Measurements from ENCODE around the gene SUV39H2.
A peak's percentile ranks its signal among the peaks of the same experiment; 100 is the strongest.
"Not testable (repeated sequence)": the region's sequence is repeated elsewhere in the genome, so short reads cannot be mapped to it uniquely, and the experiment has no call there.

SUV39H2 gene

DNA sequence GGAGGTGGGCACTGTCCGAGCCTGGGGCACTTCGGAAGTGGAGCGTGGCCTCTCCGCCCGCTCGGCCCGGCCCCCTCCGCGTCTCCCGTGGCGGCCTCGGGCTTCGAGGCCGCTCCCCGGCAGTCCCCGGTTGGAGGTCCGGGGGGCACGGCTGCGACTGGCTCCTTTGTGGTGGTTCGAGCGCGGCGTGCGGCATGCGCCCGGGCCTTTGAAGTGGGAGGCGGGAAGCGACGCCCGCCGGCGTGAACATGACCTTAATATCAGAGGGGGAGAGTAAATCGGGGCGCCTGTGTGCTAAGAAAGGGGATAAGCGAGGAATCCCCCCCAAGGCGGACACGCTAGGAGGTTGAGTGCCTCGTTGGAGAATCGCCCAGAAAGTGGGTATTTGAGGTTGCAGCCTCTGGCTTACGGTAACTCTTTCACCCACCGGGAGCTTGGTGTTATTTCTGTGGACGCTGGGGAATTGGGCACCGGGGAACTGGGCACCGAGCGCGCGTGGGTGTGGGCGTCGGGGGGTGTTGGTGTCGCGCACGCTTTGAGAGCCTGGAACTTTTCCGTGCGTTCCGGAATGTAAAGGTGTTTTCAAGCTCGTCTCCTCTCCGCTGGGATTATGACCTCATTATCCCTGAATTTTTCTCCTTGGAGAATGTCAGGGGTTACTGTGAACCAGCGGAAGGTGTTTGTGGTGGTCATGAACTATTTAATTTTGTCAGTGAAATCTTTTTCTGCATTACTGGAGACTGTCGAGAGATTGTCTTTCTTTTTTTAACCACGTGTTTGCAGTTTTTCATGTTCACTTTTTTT lies 660 bp downstream of the SUV39H2 start:
- peak; percentile 69 for DNase-seq (ENCODE audit: low read depth)
- no peaks in the 10 kb centered on the region for H3K36me3 ChIP-seq (ENCODE audit: control insufficient read depth, insufficient read depth, low read length, severe bottlenecking)
- peaks cover 31% of the 10 kb centered on the region for H3K4me1 ChIP-seq (ENCODE audit: control insufficient read depth, insufficient read depth, low read length)
- no peaks in the 10 kb centered on the region for H3K27me3 ChIP-seq (replicated peaks; ENCODE audit: control insufficient read depth, insufficient read depth, low read length)
- peak overlapping the region; percentile 99 for H3K9ac ChIP-seq (ENCODE audit: low read length)
- H3K4me3 ChIP-seq (ENCODE audit: low read length): peak overlapping the region; percentile 98
- H3K9me3 ChIP-seq (ENCODE audit: control insufficient read depth, low read length): no peaks in the 10 kb centered on the region

GRCh38 chr10:14879928-14880193 lies 1.2 kb downstream of the SUV39H2 start:
- no peaks in the 10 kb centered on the region for H3K36me3 ChIP-seq (ENCODE audit: control insufficient read depth, insufficient read depth, low read length, severe bottlenecking)

GRCh38 chr10:14880229-14880628 lies 1.6 kb downstream of the SUV39H2 start:
- Histone ChIP-seq H3K36me3 (ENCODE audit: control insufficient read depth, insufficient read depth, low read length, severe bottlenecking) (no peaks in the 10 kb centered on the region), H3K4me3 (ENCODE audit: low read length) (peak overlapping the region; percentile 98), H3K9me3 (ENCODE audit: control insufficient read depth, low read length) (no peaks in the 10 kb centered on the region), H3K9ac (ENCODE audit: low read length) (peak overlapping the region; percentile 99), H3K4me1 (ENCODE audit: control insufficient read depth, insufficient read depth, low read length) (peaks cover 23% of the 10 kb centered on the region), H3K27me3 (replicated peaks; ENCODE audit: control insufficient read depth, insufficient read depth, low read length) (no peaks in the 10 kb centered on the region)
- DNase-seq (ENCODE audit: low read depth): no peak

More at GRCh38 chr10:14879928-14880193, 1.2 kb downstream of the SUV39H2 start:
- Histone ChIP-seq H3K4me1 (ENCODE audit: control insufficient read depth, insufficient read depth, low read length) (peaks cover 26% of the 10 kb centered on the region), H3K9me3 (ENCODE audit: control insufficient read depth, low read length) (no peaks in the 10 kb centered on the region), H3K4me3 (ENCODE audit: low read length) (peak overlapping the region; percentile 98), H3K27me3 (replicated peaks; ENCODE audit: control insufficient read depth, insufficient read depth, low read length) (no peaks in the 10 kb centered on the region), H3K9ac (ENCODE audit: low read length) (peak overlapping the region; percentile 99)
- DNase-seq (ENCODE audit: low read depth): no peak

DNA sequence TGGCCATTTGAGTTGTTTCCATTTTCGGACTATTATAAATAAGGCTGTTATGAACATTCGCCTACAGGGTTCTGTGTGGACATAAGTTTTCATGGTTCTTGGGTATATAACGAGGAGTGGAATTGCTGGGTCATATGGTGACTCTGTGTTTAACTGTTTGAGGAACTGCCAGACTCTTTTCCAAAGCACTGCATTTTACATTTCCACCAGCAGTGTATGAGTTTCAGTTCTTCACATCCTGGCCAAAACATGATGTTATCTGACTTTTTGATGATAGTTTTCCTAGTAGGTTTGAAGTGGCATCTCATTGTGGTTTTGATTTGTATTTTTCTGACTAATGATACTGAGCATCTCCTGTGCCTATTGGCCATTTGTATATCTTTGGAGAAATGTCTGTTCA lies 5.4 kb downstream of the SUV39H2 start:
- Histone ChIP-seq H3K27me3 (replicated peaks; ENCODE audit: control insufficient read depth, insufficient read depth, low read length) (no peaks in the 10 kb centered on the region), H3K36me3 (ENCODE audit: control insufficient read depth, insufficient read depth, low read length, severe bottlenecking) (no peaks in the 10 kb centered on the region), H3K4me1 (ENCODE audit: control insufficient read depth, insufficient read depth, low read length) (peaks cover 8% of the 10 kb centered on the region), H3K4me3 (ENCODE audit: low read length) (no peak overlapping the region), H3K9me3 (ENCODE audit: control insufficient read depth, low read length) (no peaks in the 10 kb centered on the region), H3K9ac (ENCODE audit: low read length) (no peak overlapping the region)
- no peak for DNase-seq (ENCODE audit: low read depth)

- no peaks in the 10 kb centered on the region for H3K27me3 ChIP-seq (replicated peaks; ENCODE audit: control insufficient read depth, insufficient read depth, low read length)
- no peaks in the 10 kb centered on the region for H3K4me1 ChIP-seq (ENCODE audit: control insufficient read depth, insufficient read depth, low read length)
- DNase-seq (ENCODE audit: low read depth): peak; percentile 23
- H3K9me3 ChIP-seq (ENCODE audit: control insufficient read depth, low read length): no peaks in the 10 kb centered on the region
- no peaks in the 10 kb centered on the region for H3K36me3 ChIP-seq (ENCODE audit: control insufficient read depth, insufficient read depth, low read length, severe bottlenecking)
- no peak overlapping the region for H3K4me3 ChIP-seq (ENCODE audit: low read length)
- no peak overlapping the region for H3K9ac ChIP-seq (ENCODE audit: low read length)
Observed at GRCh38 chr10:14889318-14889717, 10.7 kb downstream of the SUV39H2 start.

DNA sequence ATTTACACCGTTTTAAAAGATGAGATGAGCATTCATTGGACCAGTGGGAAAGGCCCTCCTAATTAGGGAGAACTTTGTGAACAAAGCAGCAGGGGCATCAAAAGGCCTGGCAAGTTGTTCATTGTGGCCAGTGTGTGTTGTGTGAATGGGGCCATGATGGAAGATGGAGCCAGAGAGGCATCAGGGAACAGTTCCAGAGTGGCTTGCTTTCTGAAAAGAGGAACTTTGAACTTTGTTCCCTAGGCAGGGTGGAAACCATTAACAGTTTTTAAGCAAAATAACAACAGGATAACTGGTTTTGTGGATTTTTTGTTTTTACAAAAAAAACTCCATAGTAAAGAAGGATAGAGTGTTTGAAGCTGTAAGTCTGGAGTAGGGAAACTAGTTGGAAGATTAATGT lies 12.5 kb downstream of the SUV39H2 start:
- H3K27me3 ChIP-seq (replicated peaks; ENCODE audit: control insufficient read depth, insufficient read depth, low read length): no peaks in the 10 kb centered on the region
- H3K9me3 ChIP-seq (ENCODE audit: control insufficient read depth, low read length): no peaks in the 10 kb centered on the region
- no peaks in the 10 kb centered on the region for H3K4me1 ChIP-seq (ENCODE audit: control insufficient read depth, insufficient read depth, low read length)
- no peaks in the 10 kb centered on the region for H3K36me3 ChIP-seq (ENCODE audit: control insufficient read depth, insufficient read depth, low read length, severe bottlenecking)
- H3K9ac ChIP-seq (ENCODE audit: low read length): no peak overlapping the region
- H3K4me3 ChIP-seq (ENCODE audit: low read length): no peak overlapping the region
- no peak for DNase-seq (ENCODE audit: low read depth)

DNA sequence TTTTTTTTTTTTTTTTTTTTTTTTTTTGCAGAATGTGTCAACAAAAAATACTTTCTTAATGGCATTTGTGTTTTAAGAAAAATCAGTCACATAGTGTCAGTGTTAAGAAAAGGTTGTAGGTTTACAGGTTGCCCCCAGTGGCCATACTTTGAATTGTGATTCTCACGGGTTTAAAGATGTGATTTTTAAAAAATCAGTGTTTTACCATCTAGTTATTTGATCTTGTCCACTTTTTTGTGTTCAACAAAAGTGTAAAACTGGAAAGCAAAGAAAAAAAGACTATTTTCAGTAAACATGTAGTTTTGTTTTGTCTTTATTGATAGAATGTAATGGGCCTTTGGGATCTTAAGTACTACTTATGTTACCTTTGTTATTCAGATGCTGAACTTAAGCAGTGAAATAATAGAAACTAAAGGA lies 25.7 kb downstream of the SUV39H2 start:
- no peaks in the 10 kb centered on the region for H3K27me3 ChIP-seq (replicated peaks; ENCODE audit: control insufficient read depth, insufficient read depth, low read length)
- H3K4me3 ChIP-seq (ENCODE audit: low read length): no peak overlapping the region
- H3K9me3 ChIP-seq (ENCODE audit: control insufficient read depth, low read length): peaks cover 8% of the 10 kb centered on the region
- H3K36me3 ChIP-seq (ENCODE audit: control insufficient read depth, insufficient read depth, low read length, severe bottlenecking): peaks cover 48% of the 10 kb centered on the region
- no peak overlapping the region for H3K9ac ChIP-seq (ENCODE audit: low read length)
- no peaks in the 10 kb centered on the region for H3K4me1 ChIP-seq (ENCODE audit: control insufficient read depth, insufficient read depth, low read length)
- DNase-seq (ENCODE audit: low read depth): peak; percentile 55

GRCh38 chr10:14904864-14905263 lies 26.2 kb downstream of the SUV39H2 start:
- H3K4me3 ChIP-seq (ENCODE audit: low read length): no peak overlapping the region
- H3K4me1 ChIP-seq (ENCODE audit: control insufficient read depth, insufficient read depth, low read length): no peaks in the 10 kb centered on the region
- peaks cover 53% of the 10 kb centered on the region for H3K36me3 ChIP-seq (ENCODE audit: control insufficient read depth, insufficient read depth, low read length, severe bottlenecking)
- H3K9me3 ChIP-seq (ENCODE audit: control insufficient read depth, low read length): peaks cover 8% of the 10 kb centered on the region
- no peaks in the 10 kb centered on the region for H3K27me3 ChIP-seq (replicated peaks; ENCODE audit: control insufficient read depth, insufficient read depth, low read length)
- H3K9ac ChIP-seq (ENCODE audit: low read length): no peak overlapping the region
- no peak for DNase-seq (ENCODE audit: low read depth)

GRCh38 chr10:14905890-14906289 lies 27.2 kb downstream of the SUV39H2 start:
- Histone ChIP-seq H3K4me3 (ENCODE audit: low read length) (no peak overlapping the region), H3K36me3 (ENCODE audit: control insufficient read depth, insufficient read depth, low read length, severe bottlenecking) (peaks cover 63% of the 10 kb centered on the region), H3K9ac (ENCODE audit: low read length) (no peak overlapping the region), H3K27me3 (replicated peaks; ENCODE audit: control insufficient read depth, insufficient read depth, low read length) (no peaks in the 10 kb centered on the region), H3K4me1 (ENCODE audit: control insufficient read depth, insufficient read depth, low read length) (no peaks in the 10 kb centered on the region), H3K9me3 (ENCODE audit: control insufficient read depth, low read length) (peaks cover 8% of the 10 kb centered on the region)
- no peak for DNase-seq (ENCODE audit: low read depth)

DNA sequence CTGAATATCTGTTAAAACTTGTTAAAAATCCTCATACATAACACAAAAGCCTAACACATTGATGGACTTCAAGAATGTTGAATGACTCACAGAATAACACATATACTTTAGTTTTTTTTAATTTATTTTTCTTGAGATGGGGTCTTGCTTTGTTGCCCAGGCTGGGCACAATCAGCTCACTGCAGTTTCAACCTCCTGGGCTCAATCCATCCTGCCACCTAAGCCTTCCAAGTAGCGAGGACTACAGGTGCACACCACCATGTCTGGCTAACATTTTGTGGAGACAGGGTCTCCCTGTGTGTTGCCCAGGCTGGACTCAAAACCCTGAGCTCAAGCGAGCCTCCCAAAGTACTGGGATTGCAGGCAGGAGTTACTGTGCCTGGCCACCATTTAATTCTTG lies 28.1 kb downstream of the SUV39H2 start:
- DNase-seq (ENCODE audit: low read depth): no peak
- H3K4me3 ChIP-seq (ENCODE audit: low read length): no peak overlapping the region
- peaks cover 69% of the 10 kb centered on the region for H3K36me3 ChIP-seq (ENCODE audit: control insufficient read depth, insufficient read depth, low read length, severe bottlenecking)
- H3K27me3 ChIP-seq (replicated peaks; ENCODE audit: control insufficient read depth, insufficient read depth, low read length): no peaks in the 10 kb centered on the region
- H3K9ac ChIP-seq (ENCODE audit: low read length): no peak overlapping the region
- H3K9me3 ChIP-seq (ENCODE audit: control insufficient read depth, low read length): peaks cover 8% of the 10 kb centered on the region
- no peaks in the 10 kb centered on the region for H3K4me1 ChIP-seq (ENCODE audit: control insufficient read depth, insufficient read depth, low read length)

DNA sequence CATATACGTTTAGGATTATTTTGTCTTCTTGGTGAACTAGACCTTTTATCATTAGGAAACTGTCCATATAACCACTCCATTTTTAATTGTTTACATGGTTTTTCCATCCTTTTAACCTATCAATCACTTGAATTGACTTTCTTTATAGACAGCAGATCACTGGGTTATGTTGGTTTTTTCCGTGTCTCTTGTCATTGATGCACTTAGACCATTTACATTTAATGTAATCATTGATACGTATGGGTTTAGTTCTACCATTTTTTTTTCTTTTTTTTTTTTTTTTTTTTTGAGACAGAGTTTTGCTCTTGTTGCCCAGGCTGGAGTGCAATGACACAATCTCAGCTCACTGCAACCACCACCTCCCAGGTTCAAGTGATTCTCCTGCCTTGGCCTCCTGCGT lies 28.9 kb downstream of the SUV39H2 start:
- H3K36me3 ChIP-seq (ENCODE audit: control insufficient read depth, insufficient read depth, low read length, severe bottlenecking): peaks cover 67% of the 10 kb centered on the region
- H3K9me3 ChIP-seq (ENCODE audit: control insufficient read depth, low read length); DNase-seq (ENCODE audit: low read depth); H3K4me1 ChIP-seq (ENCODE audit: control insufficient read depth, insufficient read depth, low read length); H3K4me3 ChIP-seq (ENCODE audit: low read length); H3K27me3 ChIP-seq (replicated peaks; ENCODE audit: control insufficient read depth, insufficient read depth, low read length); H3K9ac ChIP-seq (ENCODE audit: low read length): not testable (repeated sequence)

- DNase-seq (ENCODE audit: low read depth): no peak
- no peak overlapping the region for H3K4me3 ChIP-seq (ENCODE audit: low read length)
- peaks cover 78% of the 10 kb centered on the region for H3K36me3 ChIP-seq (ENCODE audit: control insufficient read depth, insufficient read depth, low read length, severe bottlenecking)
- peaks cover 8% of the 10 kb centered on the region for H3K9me3 ChIP-seq (ENCODE audit: control insufficient read depth, low read length)
- no peaks in the 10 kb centered on the region for H3K4me1 ChIP-seq (ENCODE audit: control insufficient read depth, insufficient read depth, low read length)
- H3K9ac ChIP-seq (ENCODE audit: low read length): no peak overlapping the region
- H3K27me3 ChIP-seq (replicated peaks; ENCODE audit: control insufficient read depth, insufficient read depth, low read length): no peaks in the 10 kb centered on the region
Observed at GRCh38 chr10:14909101-14909500, 30.4 kb downstream of the SUV39H2 start.
